BLaER1 (cell line): ENCODE results near the gene TENT4A.

Experiments
- H3K27ac ChIP-seq: shearing (Covaris generic); formaldehyde crosslinking; 2 replicates; pipeline ENCODE4 v1.8.1; 2022
- H3K27me3 ChIP-seq: shearing (Covaris generic); formaldehyde crosslinking; 2 replicates; pipeline ENCODE4 v1.8.1; 2022
- H3K36me3 ChIP-seq: shearing (Covaris generic); formaldehyde crosslinking; 2 replicates; pipeline ENCODE4 v1.8.1; 2022
- H3K4me1 ChIP-seq: shearing (Covaris generic); formaldehyde crosslinking; 2 replicates; pipeline ENCODE4 v1.8.1; 2022
- H3K4me2 ChIP-seq: shearing (Covaris generic); formaldehyde crosslinking; 2 replicates; pipeline ENCODE4 v1.8.1; 2022
- H3K4me3 ChIP-seq: shearing (Covaris generic); formaldehyde crosslinking; 2 replicates; pipeline ENCODE4 v1.8.1; 2022
- H3K9ac ChIP-seq: shearing (Covaris generic); formaldehyde crosslinking; 2 replicates; pipeline ENCODE4 v1.8.1; 2022
- H3K9me3 ChIP-seq: shearing (Covaris generic); formaldehyde crosslinking; 2 replicates; pipeline ENCODE4 v1.8.1; 2022
- H4K20me1 ChIP-seq: shearing (Covaris generic); formaldehyde crosslinking; 2 replicates; pipeline ENCODE4 v1.8.1; 2022
- Cebpa-rat ChIP-seq: shearing (Covaris generic); IDR thresholded peaks from 2 replicates; pipeline ENCODE4 v1.8.1; 2022

The TENT4A gene

DNA sequence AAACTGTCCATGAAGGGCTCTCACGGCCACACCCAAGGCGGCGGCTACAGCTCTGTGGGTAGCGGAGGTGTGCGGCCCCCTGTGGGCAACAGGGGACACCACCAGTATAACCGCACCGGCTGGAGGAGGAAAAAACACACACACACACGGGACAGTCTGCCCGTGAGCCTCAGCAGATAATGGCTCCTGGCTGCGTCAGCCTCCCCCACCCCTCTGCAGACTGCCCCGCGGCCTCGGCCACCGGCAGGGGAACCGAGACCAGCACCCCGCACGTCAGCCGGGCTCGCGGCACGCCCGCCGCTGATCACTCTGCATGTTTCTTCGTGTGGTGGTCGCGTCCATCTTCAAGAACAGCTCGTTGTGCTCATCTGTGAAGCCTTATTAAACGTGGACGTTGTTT, 41.5 kb downstream of the TENT4A start:
- Histone ChIP-seq H4K20me1 (peaks cover 54% of the 10 kb centered on the region), H3K27me3 (no peaks in the 10 kb centered on the region), H3K9ac (no peak overlapping the region), H3K4me3 (no peak overlapping the region), H3K27ac (no peak overlapping the region), H3K36me3 (peaks cover 98% of the 10 kb centered on the region), H3K9me3 (no peaks in the 10 kb centered on the region), H3K4me2 (no peak overlapping the region), H3K4me1 (no peaks in the 10 kb centered on the region)
- TF ChIP-seq Cebpa-rat = no peak

DNA sequence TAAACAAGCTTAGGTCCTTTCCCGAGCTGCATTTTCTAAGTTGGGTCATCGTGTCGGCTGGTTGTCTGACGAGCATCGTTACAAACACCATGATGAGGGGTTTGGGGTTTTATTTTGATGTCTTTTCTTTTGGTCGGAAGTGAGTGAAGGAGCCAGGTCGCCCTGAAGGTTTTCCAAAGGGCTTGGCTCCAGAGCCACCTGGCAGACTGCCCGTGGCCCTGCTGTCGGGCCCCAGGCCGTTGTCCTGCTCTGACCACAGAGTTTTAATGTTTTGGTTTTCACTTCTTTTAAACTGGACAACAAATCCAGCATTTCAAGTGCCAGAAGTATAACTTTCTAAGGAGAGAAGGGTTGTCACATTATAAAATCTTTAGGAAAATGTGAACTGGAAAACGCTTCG, 42.3 kb downstream of the TENT4A start:
- Histone ChIP-seq H3K4me1 (no peaks in the 10 kb centered on the region), H3K4me2 (no peak overlapping the region), H3K36me3 (peaks cover 92% of the 10 kb centered on the region), H3K9ac (no peak overlapping the region), H4K20me1 (peaks cover 47% of the 10 kb centered on the region), H3K9me3 (no peaks in the 10 kb centered on the region), H3K27ac (no peak overlapping the region), H3K27me3 (no peaks in the 10 kb centered on the region), H3K4me3 (no peak overlapping the region)
- TF ChIP-seq Cebpa-rat = no peak

- Histone ChIP-seq H3K4me1 (no peaks in the 10 kb centered on the region), H3K9me3 (no peaks in the 10 kb centered on the region), H4K20me1 (peaks cover 43% of the 10 kb centered on the region), H3K9ac (no peak overlapping the region), H3K4me3 (no peak overlapping the region), H3K36me3 (peaks cover 88% of the 10 kb centered on the region), H3K4me2 (no peak overlapping the region), H3K27ac (no peak overlapping the region), H3K27me3 (no peaks in the 10 kb centered on the region)
- TF ChIP-seq Cebpa-rat = no peak
These were observed 42.7 kb downstream of the TENT4A start for GRCh38 chr5:6755941-6756340.

DNA sequence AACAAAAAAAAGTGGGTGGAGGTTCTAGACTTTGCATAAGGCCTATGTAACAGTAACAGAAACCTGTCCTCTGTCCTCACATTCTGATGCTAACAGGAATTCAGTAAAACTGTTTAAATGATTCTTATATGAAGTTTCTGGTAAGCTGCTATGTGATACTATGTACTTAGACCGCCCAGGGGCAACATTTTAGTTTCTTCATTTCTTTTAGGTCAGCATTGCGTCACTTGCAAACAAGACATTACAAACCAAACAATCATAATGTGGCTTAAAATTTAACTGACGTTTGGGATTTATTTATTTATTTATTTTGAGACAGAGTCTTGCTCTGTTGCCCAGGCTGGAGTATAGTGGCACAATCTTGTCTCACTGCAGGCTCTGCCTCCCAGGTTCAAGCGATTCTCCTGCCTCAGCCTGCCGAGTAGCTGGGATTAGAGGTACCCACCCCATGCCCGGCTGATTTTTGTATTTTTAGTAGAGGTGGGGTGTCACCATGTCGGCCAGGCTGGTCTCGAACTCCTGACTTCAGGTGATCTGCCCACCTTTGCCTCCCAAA, 44.3 kb downstream of the TENT4A start:
- Histone ChIP-seq H4K20me1 (peaks cover 28% of the 10 kb centered on the region), H3K4me3 (no peak overlapping the region), H3K4me2 (no peak overlapping the region), H3K27ac (no peak overlapping the region), H3K36me3 (peaks cover 72% of the 10 kb centered on the region), H3K9me3 (no peaks in the 10 kb centered on the region), H3K4me1 (0 out of 2 replicates have a peak, but pooled peaks cover 7% of the 10 kb centered on the region), H3K27me3 (no peaks in the 10 kb centered on the region), H3K9ac (no peak overlapping the region)
- no peak for TF ChIP-seq Cebpa-rat

DNA sequence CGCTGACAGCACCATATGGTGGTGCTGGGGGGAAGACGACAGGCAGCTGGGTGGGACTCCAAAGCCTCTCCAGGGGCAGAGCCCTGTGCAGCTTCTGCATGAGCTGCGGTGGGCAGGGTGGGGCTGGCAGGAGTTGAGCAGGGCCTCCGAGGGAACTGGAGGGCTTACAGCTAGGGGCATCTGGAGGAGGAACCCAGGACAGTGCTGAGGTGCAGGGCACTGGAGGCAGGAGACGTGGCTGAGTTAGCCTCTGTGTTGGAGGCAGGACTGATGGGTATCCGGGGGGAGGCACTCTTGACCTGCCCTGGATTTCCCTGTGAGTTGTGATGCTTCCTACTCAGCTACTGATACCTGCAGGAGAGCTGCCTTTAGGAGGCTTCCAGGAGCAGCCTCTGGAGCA, 45.0 kb downstream of the TENT4A start:
- Histone ChIP-seq H3K4me2 (no peak overlapping the region), H3K4me3 (no peak overlapping the region), H3K27ac (no peak overlapping the region), H4K20me1 (peaks cover 24% of the 10 kb centered on the region; the same call in 1 of the 2 replicates), H3K4me1 (0 out of 2 replicates have a peak, but pooled peaks cover 7% of the 10 kb centered on the region), H3K27me3 (no peaks in the 10 kb centered on the region), H3K9ac (no peak overlapping the region), H3K9me3 (no peaks in the 10 kb centered on the region), H3K36me3 (peaks cover 65% of the 10 kb centered on the region)
- TF ChIP-seq Cebpa-rat = no peak

- Histone ChIP-seq H3K4me2 (no peak overlapping the region), H3K27me3 (no peaks in the 10 kb centered on the region), H3K36me3 (peaks cover 60% of the 10 kb centered on the region), H3K4me1 (0 out of 2 replicates have a peak, but pooled peaks cover 7% of the 10 kb centered on the region), H3K9ac (no peak overlapping the region), H3K27ac (no peak overlapping the region), H4K20me1 (peaks cover 19% of the 10 kb centered on the region; the same call in 1 of the 2 replicates), H3K9me3 (no peaks in the 10 kb centered on the region), H3K4me3 (no peak overlapping the region)
- no peak for TF ChIP-seq Cebpa-rat
These were observed 45.5 kb downstream of the TENT4A start for GRCh38 chr5:6758706-6759105.

GRCh38 chr5:6759401-6759800, 46.2 kb downstream of the TENT4A start:
- 0 out of 2 replicates have a peak, but pooled peaks cover 7% of the 10 kb centered on the region for H3K4me1 ChIP-seq
- H3K27me3 ChIP-seq = no peaks in the 10 kb centered on the region
- no peak overlapping the region for H3K9ac ChIP-seq
- H4K20me1 ChIP-seq = peaks cover 13% of the 10 kb centered on the region; the same call in 1 of the 2 replicates
- H3K4me2 ChIP-seq = no peak overlapping the region
- H3K27ac ChIP-seq = no peak overlapping the region
- H3K4me3 ChIP-seq = no peak overlapping the region
- peaks cover 53% of the 10 kb centered on the region for H3K36me3 ChIP-seq
- no peaks in the 10 kb centered on the region for H3K9me3 ChIP-seq
- TF ChIP-seq Cebpa-rat = no peak

GRCh38 chr5:6759983-6760382, 46.8 kb downstream of the TENT4A start:
- TF ChIP-seq Cebpa-rat = no peak

GRCh38 chr5:6760686-6761085, 47.5 kb downstream of the TENT4A start:
- Histone ChIP-seq H3K27me3 (no peaks in the 10 kb centered on the region), H3K4me2 (no peak overlapping the region), H3K4me3 (no peak overlapping the region), H3K9ac (no peak overlapping the region), H4K20me1 (0 out of 2 replicates have a peak, but pooled peaks cover 8% of the 10 kb centered on the region), H3K4me1 (peaks cover 14% of the 10 kb centered on the region), H3K9me3 (no peaks in the 10 kb centered on the region), H3K27ac (no peak overlapping the region), H3K36me3 (peaks cover 40% of the 10 kb centered on the region)
- no peak for TF ChIP-seq Cebpa-rat

More at GRCh38 chr5:6759983-6760382, 46.8 kb downstream of the TENT4A start:
- H3K27ac ChIP-seq = no peak overlapping the region
- 0 out of 2 replicates have a peak, but pooled peaks cover 8% of the 10 kb centered on the region for H4K20me1 ChIP-seq
- peaks cover 47% of the 10 kb centered on the region for H3K36me3 ChIP-seq
- no peaks in the 10 kb centered on the region for H3K9me3 ChIP-seq
- H3K4me1 ChIP-seq = 0 out of 2 replicates have a peak, but pooled peaks cover 7% of the 10 kb centered on the region
- no peak overlapping the region for H3K4me3 ChIP-seq
- H3K9ac ChIP-seq = no peak overlapping the region
- H3K4me2 ChIP-seq = no peak overlapping the region
- no peaks in the 10 kb centered on the region for H3K27me3 ChIP-seq

GRCh38 chr5:6761333-6761732, 48.1 kb downstream of the TENT4A start:
- Histone ChIP-seq H4K20me1 (0 out of 2 replicates have a peak, but pooled peaks cover 8% of the 10 kb centered on the region), H3K9ac (no peak overlapping the region), H3K4me1 (peaks cover 21% of the 10 kb centered on the region), H3K9me3 (no peaks in the 10 kb centered on the region), H3K27me3 (no peaks in the 10 kb centered on the region), H3K27ac (no peak overlapping the region), H3K36me3 (peaks cover 34% of the 10 kb centered on the region), H3K4me3 (no peak overlapping the region), H3K4me2 (no peak overlapping the region)
- no peak for TF ChIP-seq Cebpa-rat

- TF ChIP-seq Cebpa-rat = no peak
These were observed 48.9 kb downstream of the TENT4A start for GRCh38 chr5:6762116-6762515.

More at GRCh38 chr5:6762116-6762515, 48.9 kb downstream of the TENT4A start:
- H4K20me1 ChIP-seq = 0 out of 2 replicates have a peak, but pooled peaks cover 8% of the 10 kb centered on the region
- H3K4me3 ChIP-seq = no peak overlapping the region
- H3K36me3 ChIP-seq = peaks cover 26% of the 10 kb centered on the region
- H3K9me3 ChIP-seq = no peaks in the 10 kb centered on the region
- peaks cover 29% of the 10 kb centered on the region for H3K4me1 ChIP-seq
- H3K27ac ChIP-seq = no peak overlapping the region
- no peak overlapping the region for H3K9ac ChIP-seq
- H3K27me3 ChIP-seq = no peaks in the 10 kb centered on the region
- H3K4me2 ChIP-seq = no peak overlapping the region
